H1 (cell line): ENCODE data around the gene CDC42SE2. TPM values are rescaled to one million over a fixed set of nuclear protein-coding genes. Genes with fewer than 3 reads are reported as not detected.

Experiments
- CTCF ChIA-PET: fragments of 300-600 bp; sonication (Branson Sonifier 250); formaldehyde crosslinking; loops from one replicate; lab custom pipeline; 2021; ENCODE audit not compliant: partially characterized antibody; lab: Charles Lee
- POLR2A ChIA-PET: fragments of 300-600 bp; sonication (Branson Sonifier 250); formaldehyde crosslinking; loops from one replicate; lab custom pipeline; 2021; ENCODE audit warnings: inconsistent platforms; ENCODE audit not compliant: partially characterized antibody; lab: Charles Lee
- DNase-seq, 2 experiments: peaks; one replicate each; pipeline versions ENCODE4 v3.0.0 to v3.0.0-alpha.2; 2010 to 2022; ENCODE audit warnings: low spot score in 2 of 2, low read depth in 1 of 2, mixed read lengths in 1 of 2
- FAIRE-seq: peaks from 2 replicates; lab custom pipeline; 2011; peaks lifted over from hg19 to GRCh38; lab: Jason Lieb, UNC
- H2AFZ ChIP-seq: 2 replicates; pipeline ENCODE4 v1.8.1; 2012; ENCODE audit warnings: low read length, inconsistent platforms
- H2AK5ac ChIP-seq: 2 replicates; pipeline ENCODE4 v1.6.1; 2013; ENCODE audit warnings: low read depth, low read length
- H2BK120ac ChIP-seq: replicated peaks from 2 replicates; pipeline ENCODE3; 2013; ENCODE audit warnings: low read depth, low read length, inconsistent platforms
- H2BK12ac ChIP-seq: 2 replicates; pipeline ENCODE4 v1.6.1; 2013; ENCODE audit warnings: low read depth, low read length
- H2BK15ac ChIP-seq: 2 replicates; pipeline ENCODE4 v1.6.1; 2013; ENCODE audit warnings: low read length
- H2BK20ac ChIP-seq: 2 replicates; pipeline ENCODE4 v1.6.1; 2013; ENCODE audit warnings: low read length
- H2BK5ac ChIP-seq: 2 replicates; pipeline ENCODE4 v1.6.1; 2013; ENCODE audit warnings: low read depth, low read length
- H3K14ac ChIP-seq: 2 replicates; pipeline ENCODE4 v1.6.1; 2013; ENCODE audit warnings: inconsistent platforms; ENCODE audit not compliant: insufficient read length
- H3K18ac ChIP-seq: 2 replicates; pipeline ENCODE4 v1.6.1; 2013; ENCODE audit warnings: low read length; ENCODE audit errors: extremely low read depth
- H3K23ac ChIP-seq: 2 replicates; pipeline ENCODE4 v1.6.1; 2013; ENCODE audit warnings: inconsistent platforms; ENCODE audit not compliant: insufficient read length
- H3K23me2 ChIP-seq: 2 replicates; pipeline ENCODE4 v1.6.1; 2013; ENCODE audit warnings: low read depth, low read length
- H3K27ac ChIP-seq: 2 replicates; pipeline ENCODE4 v1.6.1; 2011; ENCODE audit warnings: low read depth, low read length, inconsistent platforms
- H3K27me3 ChIP-seq, 4 experiments: replicated peaks in 1 of 4; 1 replicate in 1 of 4; 2 replicates in 3 of 4; pipeline versions ENCODE4 v1.6.1 to v1.8.1; 2011 to 2013; ENCODE audit warnings: low read length in 3 of 4, mild to moderate bottlenecking in 3 of 4, inconsistent platforms in 2 of 4, mixed read lengths in 2 of 4, moderate library complexity in 1 of 4; ENCODE audit not compliant: control insufficient read depth in 3 of 4, insufficient read depth in 3 of 4; ENCODE audit errors: extremely low read depth in 1 of 4
- H3K36me3 ChIP-seq, 4 experiments: 2 replicates each; pipeline versions ENCODE4 v1.6.1 to v1.8.1; 2011 to 2013; ENCODE audit warnings: mild to moderate bottlenecking in 4 of 4, low read length in 3 of 4, moderate library complexity in 2 of 4, control low read depth in 1 of 4, inconsistent platforms in 1 of 4; ENCODE audit not compliant: insufficient read depth in 4 of 4, control insufficient read depth in 2 of 4
- H3K4ac ChIP-seq: replicated peaks from 2 replicates; pipeline ENCODE3; 2013; ENCODE audit warnings: low read length, low read depth, mixed read lengths, inconsistent platforms; ENCODE audit not compliant: insufficient read length
- H3K4me1 ChIP-seq, 4 experiments: replicated peaks in 1 of 4; 1 replicate in 1 of 4; 2 replicates in 3 of 4; pipeline versions ENCODE4 v1.6.1 to v1.8.1; 2011 to 2013; ENCODE audit warnings: low read length in 3 of 4, inconsistent platforms in 2 of 4, mixed read lengths in 1 of 4; ENCODE audit not compliant: insufficient read depth in 4 of 4, control insufficient read depth in 3 of 4
- H3K4me2 ChIP-seq, 2 experiments: 2 replicates each; pipeline versions ENCODE4 v1.6.1 to v1.8.1; 2011 to 2013; ENCODE audit warnings: low read depth in 2 of 2, low read length in 2 of 2, control low read depth in 1 of 2, inconsistent platforms in 1 of 2, mild to moderate bottlenecking in 1 of 2; ENCODE audit not compliant: insufficient read depth in 1 of 2
- H3K4me3 ChIP-seq, 4 experiments: fragments of 200-600, 300-600 bp in 1 of 4; sonication (generic), shearing (Covaris generic), sonication (Bioruptor Twin) in 1 of 4; 2 replicates each; pipeline versions ENCODE4 v1.5.1 to v1.8.1; 2011 to 2016; ENCODE audit warnings: low read length in 4 of 4, low read depth in 3 of 4, control low read depth in 2 of 4, inconsistent platforms in 2 of 4, mild to moderate bottlenecking in 2 of 4, mixed read lengths in 1 of 4, moderate library complexity in 1 of 4; ENCODE audit not compliant: insufficient read depth in 2 of 4; ENCODE audit errors: extremely low read depth in 1 of 4
- H3K56ac ChIP-seq: replicated peaks from 2 replicates; pipeline ENCODE3; 2013; ENCODE audit warnings: low read depth, mild to moderate bottlenecking, mixed read lengths, low read length, inconsistent platforms; ENCODE audit not compliant: insufficient read length
- H3K79me1 ChIP-seq: 2 replicates; pipeline ENCODE4 v1.6.1; 2013; ENCODE audit warnings: low read depth, low read length, control low read depth
- H3K79me2 ChIP-seq, 2 experiments: 2 replicates each; pipeline versions ENCODE4 v1.6.1 to v1.8.1; 2012 to 2013; ENCODE audit warnings: low read length in 2 of 2, mild to moderate bottlenecking in 2 of 2, inconsistent platforms in 1 of 2; ENCODE audit not compliant: insufficient read depth in 2 of 2, control insufficient read depth in 1 of 2
- H3K9ac ChIP-seq, 4 experiments: replicated peaks in 1 of 4; 1 replicate in 1 of 4; 2 replicates in 3 of 4; pipeline versions ENCODE4 v1.6.1 to v1.8.1; 2011 to 2013; ENCODE audit warnings: low read depth in 3 of 4, low read length in 3 of 4, control low read depth in 2 of 4, mild to moderate bottlenecking in 2 of 4, moderate library complexity in 2 of 4, inconsistent platforms in 1 of 4; ENCODE audit errors: extremely low read depth in 1 of 4
- H3K9me3 ChIP-seq, 2 experiments: 2 replicates each; pipeline versions ENCODE4 v1.6.1 to v1.8.1; 2012 to 2013; ENCODE audit warnings: mild to moderate bottlenecking in 2 of 2, moderate library complexity in 2 of 2, control low read depth in 1 of 2, inconsistent platforms in 1 of 2, low read depth in 1 of 2, low read length in 1 of 2, mixed read lengths in 1 of 2; ENCODE audit not compliant: insufficient read depth in 2 of 2
- H4K20me1 ChIP-seq, 2 experiments: replicated peaks in 1 of 2; 2 replicates each; pipeline versions ENCODE3 to v1.8.1; 2011 to 2013; ENCODE audit warnings: inconsistent platforms in 2 of 2, low read length in 2 of 2, mild to moderate bottlenecking in 1 of 2; ENCODE audit not compliant: insufficient read depth in 2 of 2, control insufficient read depth in 1 of 2
- H4K5ac ChIP-seq: 2 replicates; pipeline ENCODE4 v1.6.1; 2013; ENCODE audit warnings: low read length, low read depth, mixed read lengths, inconsistent platforms; ENCODE audit not compliant: insufficient read length
- H4K8ac ChIP-seq: 2 replicates; pipeline ENCODE4 v1.8.0; 2013; ENCODE audit warnings: mild to moderate bottlenecking, moderate library complexity, low read length, inconsistent platforms; ENCODE audit not compliant: insufficient read depth; ENCODE audit errors: extremely low read depth
- H4K91ac ChIP-seq: replicated peaks from 2 replicates; pipeline ENCODE3; 2013; ENCODE audit warnings: low read length, mixed read lengths, inconsistent platforms; ENCODE audit not compliant: insufficient read length
- ASH2L ChIP-seq: fragments of 200-600, 300-600 bp; sonication (generic); IDR thresholded peaks from one replicate; pipeline ENCODE4 v1.7.1; 2017; ENCODE audit warnings: low read length
- CBX5 ChIP-seq: fragments of 300-800, 300-1000 bp; sonication (generic); IDR thresholded peaks from 2 replicates; pipeline ENCODE4 v1.7.1; 2016; ENCODE audit warnings: antibody characterized with exemption, low read length, low read depth
- CTCF ChIP-seq, 3 experiments: IDR thresholded peaks; 1 replicate in 2 of 3; 2 replicates in 1 of 3; pipeline versions ENCODE4 v1.5.1 to v1.6.1; 2011; ENCODE audit warnings: low read length in 3 of 3, mild to moderate bottlenecking in 3 of 3, inconsistent platforms in 2 of 3, low read depth in 1 of 3, moderate library complexity in 1 of 3; ENCODE audit not compliant: insufficient read depth in 1 of 3; ENCODE audit errors: control extremely low read depth in 1 of 3
- GABPA ChIP-seq: IDR thresholded peaks from 2 replicates; pipeline ENCODE4 v1.6.1; 2011; ENCODE audit warnings: mild to moderate bottlenecking, low read length, moderate library complexity, borderline replicate concordance; ENCODE audit not compliant: insufficient read depth
- HDAC2 ChIP-seq, 2 experiments: fragments of 300-600 bp in 1 of 2; sonication (generic) in 1 of 2; IDR thresholded peaks; 2 replicates each; pipeline ENCODE4 v1.6.1; 2011 to 2012; ENCODE audit warnings: low read depth in 2 of 2, low read length in 2 of 2, mild to moderate bottlenecking in 2 of 2, moderate library complexity in 2 of 2, borderline replicate concordance in 1 of 2, inconsistent platforms in 1 of 2
- MAFK ChIP-seq: IDR thresholded peaks from 2 replicates; pipeline ENCODE4 v1.6.1; 2012; ENCODE audit warnings: low read depth, mild to moderate bottlenecking, improper control_type of control experiment, low read length
- RAD21 ChIP-seq, 2 experiments: IDR thresholded peaks in 1 of 2; conservative IDR thresholded peaks in 1 of 2; 2 replicates each; pipeline ENCODE4 v1.6.1; 2011; ENCODE audit warnings: low read depth in 2 of 2, low read length in 2 of 2, improper control_type of control experiment in 1 of 2, inconsistent platforms in 1 of 2, mild to moderate bottlenecking in 1 of 2, moderate library complexity in 1 of 2
- RFX5 ChIP-seq: IDR thresholded peaks from 2 replicates; pipeline ENCODE4 v1.6.1; 2011; ENCODE audit warnings: low read depth, low read length, improper control_type of control experiment, borderline replicate concordance
- RXRA ChIP-seq: IDR thresholded peaks from 2 replicates; pipeline ENCODE4 v1.6.1; 2011; ENCODE audit warnings: low read depth, mild to moderate bottlenecking, low read length, moderate library complexity; ENCODE audit not compliant: insufficient read depth
- YY1 ChIP-seq: IDR thresholded peaks from 2 replicates; pipeline ENCODE4 v1.6.1; 2011; ENCODE audit warnings: low read depth, mild to moderate bottlenecking, low read length
- WGBS, 2 experiments: shearing (Covaris generic) in 1 of 2; methylation state at CpG; one replicate each; pipeline versions ENCODE4 v1.1.6 to v1.1.7; 2013 to 2015; ENCODE audit warnings: low lambda C conversion rate in 2 of 2, mixed read lengths in 2 of 2, inconsistent platforms in 1 of 2, low coverage in 1 of 2, missing lambda C conversion rate in 1 of 2; ENCODE audit not compliant: insufficient replicate concordance in 2 of 2, insufficient coverage in 1 of 2, insufficient read length in 1 of 2; ENCODE audit errors: extremely low coverage in 1 of 2, missing lambda C conversion rate in 1 of 2; 5-methylcytosine and 5-hydroxymethylcytosine counted together
- polyA plus RNA-seq, 7 experiments: library from polyadenylated mRNA; depleted of rRNA in 3 of 7; stranded (reverse) in 5 of 7; unstranded in 2 of 7; fragments of >200 nt in 5 of 7; fragments of 200-250 nt in 2 of 7; gene quantifications; 1 replicate in 5 of 7; 2 replicates in 1 of 7; 4 replicates in 1 of 7; pipeline versions ENCODE4 v1.2.1 to v1.2.3, GENCODE V29; 2011 to 2013; ENCODE audit warnings: missing spikeins in 2 of 7, mixed read lengths in 2 of 7
- total RNA-seq: library from RNA; stranded (reverse); fragmentation: NEBNext Ultra II Directional; extraction: Animal tissue kit (Norgen Biotek cat#: 25700); gene quantifications from 2 replicates; pipeline ENCODE4 v1.2.1, GENCODE V29; 2021

Gene CDC42SE2
- total and polyA plus RNA-seq, 2 of the 8 experiments (the other 6 are each of a cell fraction or from before 2014, with no cell fraction given) = 16.7 to 30.8 TPM

GRCh38 chr5:131384616-131385214, 120.9 kb downstream of the CDC42SE2 start:
- Histone ChIP-seq H3K23me2 (no peaks in the 10 kb centered on the region), H4K91ac (no peak overlapping the region), H2BK15ac (no peak overlapping the region), H2BK20ac (no peak overlapping the region), H3K27me3 (no peaks in the 10 kb centered on the region), H2BK120ac (no peak overlapping the region), H4K5ac (no peak overlapping the region), H3K4me3 (no peak overlapping the region), H3K14ac (no peak overlapping the region), H3K56ac (no peak overlapping the region), H3K27ac (no peak overlapping the region), H3K9ac (no peak overlapping the region), H3K79me2 (no peaks in the 10 kb centered on the region), H3K4me2 (no peak overlapping the region), H4K20me1 (peaks cover 0 to 6% of the 10 kb centered on the region in 2 experiments), H2AK5ac (no peak overlapping the region), H3K36me3 (peaks cover 0 to 2% (median 0%) of the 10 kb centered on the region in 4 experiments; a peak in 1 of 8 replicates), H2BK12ac (no peak overlapping the region), H4K8ac (no peak overlapping the region), H3K4ac (no peak overlapping the region), H3K23ac (no peak overlapping the region), H2BK5ac (no peak overlapping the region), H3K9me3 (no peaks in the 10 kb centered on the region), H3K18ac (no peak overlapping the region), H2AFZ (no peak overlapping the region), H3K4me1 (peaks cover 0 to 4% (median 0%) of the 10 kb centered on the region in 4 experiments; a peak in 1 of 7 replicates), H3K79me1 (no peaks in the 10 kb centered on the region)
- whole genome bisulfite sequencing, 2 experiments = 100% methylated on average over 3 of the region's 3 CpGs; no CpG with 5 or more reads in 1 of the 2 experiments
- FAIRE-seq (no peak), DNase-seq (no peak)
- ChIA-PET CTCF (interaction anchor here (0.7 to 1.4 kb wide), 7 partner anchors 9 to 379 kb away, joined by 3 to 4 read pairs (median 3); no protein-coding TSS in a partner anchor), POLR2A (no interaction called here)
- TF ChIP-seq CTCF (IDR thresholded peaks at IDR 0.05; ENCODE audit: control extremely low read depth in 1 of 3, insufficient read depth in 1 of 3, low read depth in 1 of 3, low read length in 3 of 3) (no peak), ASH2L (no peak), MAFK (no peak), CBX5 (no peak), GABPA (no peak), RFX5 (no peak), RAD21 (IDR thresholded peaks at IDR 0.05 in 1 of 2, conservative IDR thresholded peaks at IDR 0.05 in 1 of 2; ENCODE audit: low read depth in 2 of 2, low read length in 2 of 2) (no peak), HDAC2 (IDR thresholded peaks at IDR 0.05; ENCODE audit: borderline replicate concordance in 1 of 2, low read depth in 2 of 2, low read length in 2 of 2) (no peak), RXRA (no peak), YY1 (no peak)
